GM21367 (cell line): ENCODE results near the gene ANKRD62.
"Not testable (repeated sequence)": the region's sequence is repeated elsewhere in the genome, so short reads cannot be mapped to it uniquely, and the experiment has no call there.

ENCODE experiments used
- ATAC-seq: cut with Tn5 transposase; IDR thresholded peaks from one replicate; pipeline ENCODE4 v1.9.1; 2021; ENCODE audit not compliant: unreplicated experiment

ANKRD62 gene

DNA sequence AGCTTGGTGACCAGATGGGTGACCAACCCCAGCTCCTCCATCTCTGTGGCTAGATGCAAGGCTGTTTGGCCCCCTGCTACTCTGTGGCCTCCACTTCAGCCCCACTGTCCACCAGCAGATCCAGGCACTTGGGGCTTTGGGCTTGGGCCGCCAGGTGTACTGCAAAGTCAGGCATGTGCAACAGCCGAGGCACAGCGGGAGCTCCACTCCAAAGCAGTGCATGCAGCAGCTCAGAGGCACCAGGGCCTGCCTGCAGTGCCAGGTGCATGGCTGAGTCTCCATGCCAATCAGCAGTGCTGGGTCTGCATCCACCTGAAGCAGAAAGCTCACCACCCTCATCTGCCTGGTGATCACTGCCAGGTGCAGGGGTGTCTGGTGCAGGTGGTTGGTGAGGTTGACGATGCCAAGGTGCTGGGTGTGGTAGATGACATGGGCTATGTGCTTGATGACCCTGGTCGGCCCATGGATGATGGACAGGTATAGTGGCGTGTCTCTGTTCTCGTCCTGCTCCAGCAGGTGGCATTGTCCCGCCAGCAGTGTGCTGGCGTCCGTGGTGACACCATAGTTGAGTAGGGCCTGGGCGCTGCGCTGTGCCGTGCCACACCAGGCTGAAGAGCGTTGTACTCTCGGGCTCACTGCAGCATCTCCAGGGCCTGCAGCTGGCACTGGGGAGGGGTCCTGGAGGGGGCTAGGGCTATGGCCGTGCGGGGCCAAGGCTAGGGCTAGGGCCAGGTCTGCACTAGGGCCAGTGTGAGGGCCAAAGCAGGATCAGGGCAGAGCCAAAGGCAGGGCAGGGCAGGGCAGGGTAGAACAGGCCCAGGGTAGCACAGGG lies 1.0 kb upstream of the ANKRD62 start:
- ATAC-seq: no peak

DNA sequence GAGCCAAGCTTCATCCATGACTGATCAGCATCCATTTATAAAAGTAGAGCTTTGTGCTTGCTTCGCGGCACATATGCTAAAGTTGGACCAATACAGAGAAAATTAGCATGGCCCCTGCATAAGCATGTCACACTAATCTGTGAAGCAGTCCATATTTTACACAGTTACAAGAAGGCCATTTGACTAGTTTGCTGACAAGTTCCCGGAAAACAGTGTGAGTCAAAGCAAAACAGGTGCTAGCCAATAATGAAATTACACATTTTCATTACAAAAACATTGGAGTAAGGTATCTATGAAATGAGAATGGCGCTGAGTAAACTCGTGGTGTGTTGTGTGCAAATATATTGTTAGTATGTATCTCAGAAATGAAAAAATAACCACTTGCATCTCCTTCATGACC lies 4.7 kb downstream of the ANKRD62 start:
- no peak for ATAC-seq

DNA sequence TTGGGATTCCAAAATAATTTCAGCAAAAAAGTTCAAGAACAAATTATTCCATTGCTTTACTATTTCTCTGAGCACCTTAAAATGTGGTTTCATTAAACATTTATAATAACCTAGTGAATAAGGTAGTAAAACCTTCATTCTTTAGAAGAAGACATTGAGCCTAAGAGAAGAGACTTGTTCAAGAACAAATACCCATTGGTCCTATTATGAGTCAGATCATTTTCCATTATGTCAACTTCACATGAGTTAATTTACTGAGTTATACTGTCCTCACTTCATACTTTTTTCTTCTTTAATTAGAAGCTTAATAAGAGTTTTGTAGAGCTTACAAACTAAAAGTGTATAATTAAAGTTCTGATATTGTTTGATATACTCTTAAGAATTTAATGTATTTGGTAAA lies 5.5 kb downstream of the ANKRD62 start:
- no peak for ATAC-seq

DNA sequence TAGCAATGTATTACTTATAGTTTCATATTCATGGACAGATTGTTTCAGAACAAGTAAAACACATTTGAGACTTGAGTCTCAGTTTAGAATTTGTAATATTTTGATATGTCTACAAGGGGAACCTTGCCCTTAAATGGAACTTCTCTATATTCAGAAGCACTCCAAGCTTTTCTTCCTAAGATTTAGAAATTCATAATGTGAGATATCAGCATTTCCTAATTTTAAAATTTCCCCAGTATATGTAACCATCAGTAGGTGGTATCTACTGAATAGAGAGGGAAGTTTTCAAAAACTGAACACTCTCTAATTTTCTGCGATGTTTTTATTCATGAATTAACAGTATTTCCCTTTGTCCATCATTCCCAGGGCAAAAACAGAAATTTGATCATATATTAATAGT lies 7.6 kb downstream of the ANKRD62 start:
- ATAC-seq: no peak

DNA sequence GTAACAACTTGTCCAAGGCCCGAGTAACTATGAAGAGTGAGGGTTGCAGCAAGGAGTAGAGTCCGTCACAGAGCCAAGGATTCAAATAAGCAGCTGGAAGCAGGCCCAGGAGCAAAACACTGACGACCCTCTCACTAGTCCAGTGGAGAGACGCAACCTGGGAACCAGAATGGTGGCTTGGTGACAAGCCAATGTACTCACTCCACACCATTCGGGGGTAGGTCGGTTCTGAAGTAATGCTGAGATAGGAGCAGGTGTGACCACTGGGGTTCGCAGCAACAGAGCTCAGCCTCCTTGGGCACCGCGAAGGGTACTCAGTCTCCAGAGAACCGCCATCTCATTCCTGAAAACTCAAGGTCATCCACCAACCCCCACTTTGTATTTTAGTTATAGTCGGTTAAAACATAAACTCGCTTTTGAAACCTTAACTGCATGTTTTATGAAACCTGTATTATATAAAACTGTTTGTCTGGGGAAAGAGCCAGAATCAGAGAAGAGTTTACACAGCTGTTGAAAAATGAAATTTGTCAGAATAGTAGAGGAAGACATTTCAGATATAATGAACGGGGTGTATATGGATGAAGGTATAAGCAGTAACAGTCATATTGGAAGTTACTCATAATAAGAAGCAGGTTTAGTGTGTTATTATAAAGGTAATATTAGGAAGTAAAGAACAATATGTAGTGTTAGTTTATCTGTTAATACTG lies 8.6 kb downstream of the ANKRD62 start:
- no peak for ATAC-seq

DNA sequence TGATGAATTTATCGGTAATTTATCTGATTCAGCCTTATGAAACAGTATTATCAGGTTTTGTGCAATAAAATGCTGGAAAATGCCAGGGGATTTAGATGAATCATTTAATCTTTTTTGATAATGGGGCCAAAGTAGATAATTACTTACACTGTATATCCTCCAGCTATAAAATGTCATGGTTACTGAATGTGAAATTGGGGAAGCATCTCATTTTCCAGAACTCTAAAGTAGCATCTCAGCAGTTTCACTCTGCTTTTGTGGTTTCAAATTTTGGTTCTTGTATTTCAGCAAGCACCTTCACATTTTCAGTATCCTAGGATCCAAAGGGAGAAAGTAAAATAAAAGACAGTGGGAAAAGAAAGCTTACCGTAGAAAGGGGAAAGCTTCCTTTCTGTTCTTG lies 12.8 kb downstream of the ANKRD62 start:
- no peak for ATAC-seq

DNA sequence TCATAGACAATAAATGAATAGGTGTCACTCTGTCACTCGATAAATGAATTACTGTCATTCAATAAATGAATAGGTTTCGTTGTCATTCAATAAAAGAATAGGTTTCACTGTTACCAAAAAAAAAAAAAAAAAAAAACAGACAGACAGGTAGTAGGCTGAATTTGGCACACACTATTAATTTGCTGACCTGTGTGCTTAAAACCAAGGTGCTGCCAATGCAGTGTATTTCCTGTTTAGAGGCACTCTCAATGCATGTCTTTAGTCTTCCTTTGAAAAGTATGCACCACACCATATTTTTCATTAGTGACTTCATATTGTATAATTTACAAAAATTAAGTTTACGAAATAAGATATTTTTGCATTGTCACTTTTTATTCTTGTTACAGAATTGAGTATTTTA lies 16.2 kb downstream of the ANKRD62 start:
- no peak for ATAC-seq

DNA sequence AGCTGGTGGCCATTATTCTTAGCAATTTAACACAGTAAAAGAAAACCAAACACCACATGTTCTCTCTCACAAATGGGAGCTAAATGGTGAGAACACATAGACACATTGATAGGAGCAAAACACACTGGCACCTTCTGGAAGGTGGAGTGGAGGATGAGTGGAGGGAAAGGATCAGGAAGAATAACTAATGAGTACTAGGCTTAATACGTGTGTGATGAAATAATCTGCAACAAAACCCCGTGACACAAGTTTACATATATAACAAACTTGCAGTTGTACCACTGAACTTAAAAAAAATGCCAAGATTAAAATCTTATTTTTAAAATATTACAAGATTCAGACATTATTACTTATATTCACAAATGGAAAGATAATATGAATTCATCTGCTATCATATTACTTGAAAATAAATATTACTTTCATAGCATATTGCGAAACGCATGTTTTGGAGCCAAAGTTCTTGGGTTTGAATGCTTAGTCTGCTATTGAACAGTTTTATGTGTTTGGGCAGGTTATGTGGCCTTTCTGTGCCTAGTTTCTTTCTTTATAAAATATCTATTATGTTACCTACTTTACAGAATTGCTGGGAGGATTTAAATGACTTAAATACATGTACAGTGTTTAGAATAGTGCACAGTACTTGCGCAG lies 20.5 kb downstream of the ANKRD62 start:
- no peak for ATAC-seq

DNA sequence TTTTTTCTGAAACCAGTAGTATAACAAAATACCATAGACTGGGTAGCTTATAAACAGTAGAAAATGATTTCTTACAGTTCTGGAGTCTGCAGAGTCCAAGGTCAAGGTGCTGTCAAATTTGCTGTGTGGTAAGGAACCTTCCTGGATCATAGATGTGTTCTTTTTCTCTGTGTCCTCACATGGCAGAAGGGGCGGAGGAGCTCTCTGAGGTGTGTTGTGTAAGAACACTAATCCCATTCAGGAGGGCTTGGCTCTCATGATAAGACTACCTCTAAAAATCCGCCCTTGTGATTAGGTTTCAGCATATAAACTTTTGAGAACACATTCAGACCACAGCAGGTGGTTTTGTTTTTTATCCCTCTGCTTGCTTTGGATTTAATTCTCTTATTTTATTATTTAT lies 25.7 kb downstream of the ANKRD62 start:
- ATAC-seq: no peak

DNA sequence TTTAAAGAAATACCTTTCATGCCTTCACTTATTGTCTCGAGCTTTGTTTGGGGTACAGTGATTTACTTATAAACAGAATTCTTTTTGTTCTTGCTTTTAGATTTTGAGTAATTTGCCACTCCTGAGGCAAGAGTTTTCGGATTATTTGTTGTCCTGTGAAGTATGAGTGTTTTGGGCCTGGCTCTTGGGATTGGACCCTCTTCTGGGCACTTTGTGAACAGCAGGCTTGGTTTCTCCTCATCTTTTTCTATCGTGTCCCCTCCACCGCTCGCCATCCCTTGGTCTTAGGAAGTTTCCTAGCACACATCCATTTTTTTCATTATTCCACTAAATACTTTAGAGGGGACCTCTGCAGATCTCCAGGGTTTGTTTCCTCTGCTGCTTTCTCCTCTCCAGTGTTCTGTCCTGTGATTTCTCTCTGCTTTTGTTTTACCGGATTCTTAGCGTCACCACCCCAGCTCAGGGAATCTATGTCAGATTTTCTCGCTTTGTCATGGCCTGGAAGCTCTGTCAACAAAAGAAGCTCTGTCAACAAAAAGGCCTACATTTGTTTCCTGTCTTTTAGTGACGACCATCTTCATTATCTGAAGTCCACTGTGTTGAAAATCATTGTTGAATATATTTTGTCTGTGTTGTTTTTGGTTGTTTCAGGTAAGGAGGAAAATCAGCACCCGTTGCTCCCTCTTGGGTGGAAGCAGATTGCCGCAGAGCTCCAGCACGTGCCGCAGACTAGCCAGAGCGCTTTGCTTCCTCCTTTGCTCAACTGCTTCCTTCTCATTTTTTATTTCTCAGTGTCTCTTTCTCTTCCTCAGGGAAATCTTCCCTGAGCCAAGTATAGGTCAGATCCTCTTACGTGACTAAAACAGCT lies 27.8 kb downstream of the ANKRD62 start:
- no peak for ATAC-seq

DNA sequence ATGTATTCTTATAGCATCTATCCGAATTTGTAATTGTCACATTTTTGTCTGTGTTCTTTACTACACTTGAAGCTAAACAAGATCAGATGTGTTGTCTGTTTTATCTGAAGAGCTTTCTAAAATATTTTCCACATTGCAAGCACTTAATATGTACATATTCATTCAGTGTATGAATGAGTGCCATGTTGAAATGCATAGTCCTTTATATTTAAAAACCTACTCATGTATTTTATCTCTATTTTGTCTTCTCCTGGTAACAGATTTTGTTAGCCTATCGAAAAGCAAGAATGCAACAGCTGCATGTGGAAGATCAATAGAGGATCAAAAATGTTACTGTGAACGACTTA lies 28.4 kb downstream of the ANKRD62 start:
- ATAC-seq: not testable (repeated sequence)

DNA sequence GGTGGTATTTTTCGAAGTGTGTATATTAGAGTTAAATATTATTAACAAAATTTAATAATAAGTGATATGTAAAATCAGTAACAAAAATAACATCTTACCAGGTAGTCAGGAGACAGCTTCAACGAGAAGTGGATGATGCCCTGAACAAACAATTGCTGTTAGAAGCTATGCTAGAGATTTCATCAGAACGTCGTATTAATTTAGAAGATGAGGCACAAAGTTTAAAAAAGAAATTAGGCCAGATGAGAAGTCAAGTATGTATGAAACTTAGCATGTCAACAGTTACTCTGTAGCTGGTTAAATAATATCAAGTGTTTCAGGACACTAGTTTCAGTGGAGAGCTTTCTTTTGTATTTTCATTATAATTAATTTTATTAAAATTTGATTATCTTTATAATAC lies 34.0 kb downstream of the ANKRD62 start:
- ATAC-seq: not testable (repeated sequence)

DNA sequence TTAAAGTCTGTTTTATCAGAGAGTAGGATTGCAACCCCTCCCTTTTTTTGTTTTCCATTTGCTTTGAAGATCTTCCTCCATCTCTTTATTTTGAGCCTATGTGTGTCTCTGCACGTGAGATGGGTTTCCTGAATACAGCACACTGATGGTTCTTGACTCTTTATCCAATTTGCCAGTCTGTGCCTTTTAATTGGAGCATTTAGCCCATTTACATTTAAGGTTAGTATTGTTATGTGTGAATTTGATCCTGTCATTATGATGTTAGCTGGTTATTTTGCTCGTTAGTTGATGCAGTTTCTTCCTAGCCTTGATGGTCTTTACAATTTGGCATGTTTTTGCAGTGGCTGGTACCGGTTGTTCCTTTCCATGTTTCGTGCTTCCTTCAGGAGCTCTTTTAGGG lies 45.2 kb downstream of the ANKRD62 start:
- not testable (repeated sequence) for ATAC-seq

DNA sequence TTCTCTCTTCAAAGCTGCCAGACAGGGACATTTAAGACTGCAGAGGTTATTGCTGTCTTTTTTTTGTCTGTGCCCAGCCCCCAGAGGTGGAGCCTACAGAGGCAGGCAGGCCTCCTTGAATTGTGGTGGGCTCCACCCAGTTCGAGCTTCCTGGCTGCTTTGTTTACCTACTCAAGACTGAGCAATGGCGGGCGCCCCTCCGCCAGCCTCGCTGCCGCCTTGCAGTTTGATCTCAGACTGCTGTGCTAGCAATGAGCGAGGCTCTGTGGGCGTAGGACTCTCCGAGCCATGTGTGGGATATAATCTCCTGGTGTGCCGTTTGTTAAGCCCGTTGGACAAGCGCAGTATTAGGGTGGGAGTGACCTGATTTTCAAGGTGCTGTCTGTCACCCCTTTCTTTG lies 47.2 kb downstream of the ANKRD62 start:
- not testable (repeated sequence) for ATAC-seq

DNA sequence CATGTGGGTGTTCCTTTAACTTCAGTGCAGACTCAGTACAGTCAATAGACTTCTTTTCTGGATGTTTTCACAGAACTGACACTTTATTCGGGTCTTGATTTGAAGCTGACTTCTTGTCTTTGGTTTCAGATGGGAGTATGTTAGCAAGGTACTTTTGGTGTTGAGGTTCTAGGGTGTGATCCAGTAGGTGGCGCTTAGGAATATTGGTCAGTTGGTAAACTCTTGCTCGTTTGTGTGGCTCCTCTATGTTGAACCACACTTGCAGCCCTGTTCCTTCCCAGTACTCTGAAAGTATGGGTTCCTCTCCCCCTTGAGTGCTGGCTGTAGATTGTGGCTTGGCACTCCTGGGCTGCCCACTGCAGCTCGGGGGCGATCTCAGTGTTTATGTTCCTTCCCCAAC lies 48.1 kb downstream of the ANKRD62 start:
- not testable (repeated sequence) for ATAC-seq

DNA sequence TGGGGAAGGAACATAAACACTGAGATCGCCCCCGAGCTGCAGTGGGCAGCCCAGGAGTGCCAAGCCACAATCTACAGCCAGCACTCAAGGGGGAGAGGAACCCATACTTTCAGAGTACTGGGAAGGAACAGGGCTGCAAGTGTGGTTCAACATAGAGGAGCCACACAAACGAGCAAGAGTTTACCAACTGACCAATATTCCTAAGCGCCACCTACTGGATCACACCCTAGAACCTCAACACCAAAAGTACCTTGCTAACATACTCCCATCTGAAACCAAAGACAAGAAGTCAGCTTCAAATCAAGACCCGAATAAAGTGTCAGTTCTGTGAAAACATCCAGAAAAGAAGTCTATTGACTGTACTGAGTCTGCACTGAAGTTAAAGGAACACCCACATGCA lies 55.8 kb downstream of the ANKRD62 start:
- not testable (repeated sequence) for ATAC-seq

DNA sequence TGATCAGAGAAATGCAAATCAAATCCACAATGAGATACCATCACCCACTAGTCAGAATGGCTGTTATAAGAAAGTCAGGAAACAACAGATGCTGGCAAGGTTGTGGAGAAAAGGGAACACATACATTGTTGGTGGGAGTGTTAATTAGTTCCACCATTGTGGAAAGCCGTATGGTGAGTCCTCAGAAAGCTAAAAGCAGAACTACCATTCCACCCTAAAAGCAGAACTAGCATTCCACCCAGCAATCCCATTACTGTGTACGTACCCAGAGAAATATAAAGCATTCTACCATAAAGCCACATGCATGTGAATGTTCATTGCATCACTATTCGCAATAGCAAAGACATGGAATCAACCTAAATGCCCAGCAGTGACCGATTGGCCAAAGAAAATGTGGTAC lies 60.7 kb downstream of the ANKRD62 start:
- no peak for ATAC-seq

DNA sequence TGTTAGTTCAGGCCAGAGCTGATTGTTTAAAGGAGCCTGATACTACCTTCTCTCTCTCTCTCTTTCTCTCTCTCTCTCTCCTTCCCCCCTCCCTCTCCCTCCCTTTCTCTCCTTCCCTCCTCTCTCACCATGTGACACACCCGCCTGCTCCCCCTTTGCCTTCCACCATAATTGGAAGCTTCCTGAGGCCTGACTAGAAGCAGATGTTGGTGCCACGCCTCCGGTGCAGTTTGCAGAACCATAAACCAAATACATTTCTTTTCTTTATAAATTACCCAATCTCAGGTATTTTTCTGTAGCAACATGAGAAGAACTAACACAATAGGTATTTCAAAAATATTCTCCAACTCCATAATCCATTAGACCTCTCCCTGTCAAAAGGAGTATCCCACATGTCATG lies 62.4 kb downstream of the ANKRD62 start:
- ATAC-seq: no peak

DNA sequence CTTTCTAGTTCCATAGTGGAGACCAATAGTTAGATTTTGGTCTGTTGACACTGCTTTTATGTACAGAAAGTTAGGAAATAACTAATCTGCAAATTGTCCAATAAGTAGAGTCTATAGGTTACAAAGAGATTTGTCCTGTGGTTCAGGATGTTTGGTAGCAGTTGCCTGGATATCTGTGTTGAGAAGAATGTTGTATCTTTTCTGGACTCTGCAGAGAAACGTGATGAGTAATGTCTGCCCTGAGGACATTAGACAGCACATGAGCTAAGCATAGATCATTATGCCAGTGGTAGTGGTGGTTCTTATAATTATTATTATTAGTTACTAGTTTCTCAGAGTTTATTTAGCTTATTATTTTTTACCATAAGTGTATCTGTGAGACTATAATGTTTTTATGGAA lies 65.8 kb downstream of the ANKRD62 start:
- no peak for ATAC-seq

DNA sequence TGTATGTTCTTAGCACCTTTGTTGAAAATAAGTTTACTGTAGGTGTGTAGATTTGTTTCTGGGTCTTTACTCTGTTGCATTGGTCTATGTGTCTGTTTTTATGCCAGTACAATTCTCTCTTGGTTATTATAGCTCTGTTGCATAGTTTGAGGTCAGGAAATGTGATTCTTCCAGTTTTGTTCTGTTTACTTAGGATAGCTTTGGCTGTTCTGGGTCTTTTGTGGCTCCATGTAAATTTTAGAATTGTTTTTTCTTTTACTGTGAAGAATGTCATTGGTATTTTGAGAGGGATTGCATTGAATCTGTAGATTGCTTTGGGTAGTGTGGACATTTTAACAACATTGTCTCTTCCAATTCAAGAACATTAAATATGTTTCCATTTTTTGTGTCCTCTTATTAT lies 69.1 kb downstream of the ANKRD62 start:
- no peak for ATAC-seq
